IMR-90 (cell line): ENCODE measurements around the gene LRCH3. TPM values are rescaled to one million over a fixed set of nuclear protein-coding genes. Genes with fewer than 3 reads are reported as not detected.

Experiments
- ATAC-seq: fragments of 200-7000 bp; cut with Tn5 transposase; 2 replicates; pipeline ENCODE4 v1.9.1; 2020; ENCODE audit warnings: low read depth, mild to moderate bottlenecking, moderate library complexity
- BruUV-seq: library from RNA; stranded (reverse); fragments of 400-500 nt; replicated peaks from 2 replicates; lab custom pipeline; 2021; lab: Mats Ljungman, UMichigan
- CTCF ChIA-PET: fragments of 300-600 bp; formaldehyde crosslinking; extraction: SDS; loops from one replicate; lab custom pipeline; 2021; ENCODE audit warnings: antibody characterized with exemption; lab: Yijun Ruan, JAX
- POLR2A ChIA-PET: fragments of 300-600 bp; sonication (Branson Sonifier 250); formaldehyde crosslinking; loops from one replicate; lab custom pipeline; 2022; ENCODE audit warnings: antibody characterized with exemption; ENCODE audit not compliant: unreplicated experiment; lab: Charles Lee
- DNase-seq: peaks from one replicate; pipeline ENCODE4 v3.0.0; 2013
- H2AFZ ChIP-seq: replicated peaks from 2 replicates; pipeline ENCODE3; 2013; ENCODE audit warnings: low read length, mild to moderate bottlenecking; ENCODE audit not compliant: poor library complexity
- H2AK5ac ChIP-seq: 2 replicates; pipeline ENCODE4 v1.6.1; 2013; ENCODE audit warnings: low read depth, low read length, inconsistent platforms
- H2AK9ac ChIP-seq: replicated peaks from 2 replicates; pipeline ENCODE3; 2013; ENCODE audit warnings: mild to moderate bottlenecking, low read depth, low read length, moderate library complexity; ENCODE audit not compliant: poor library complexity
- H2BK120ac ChIP-seq: 2 replicates; pipeline ENCODE4 v1.6.1; 2013; ENCODE audit warnings: low read depth, low read length, inconsistent platforms
- H2BK15ac ChIP-seq: 3 replicates; pipeline ENCODE4 v1.6.1; 2013; ENCODE audit warnings: low read depth, low read length, inconsistent platforms
- H2BK20ac ChIP-seq: 2 replicates; pipeline ENCODE4 v1.6.1; 2013; ENCODE audit warnings: low read depth, mild to moderate bottlenecking, inconsistent platforms, low read length, moderate library complexity
- H2BK5ac ChIP-seq: 2 replicates; pipeline ENCODE4 v1.6.1; 2013; ENCODE audit warnings: mild to moderate bottlenecking, low read depth, low read length, inconsistent platforms; ENCODE audit not compliant: poor library complexity, severe bottlenecking
- H3K14ac ChIP-seq: replicated peaks from 2 replicates; pipeline ENCODE4 v1.6.1; 2013; ENCODE audit warnings: low read depth, low read length, inconsistent platforms
- H3K18ac ChIP-seq: 2 replicates; pipeline ENCODE4 v1.6.1; 2013; ENCODE audit warnings: low read depth, low read length, control low read depth
- H3K23ac ChIP-seq: 2 replicates; pipeline ENCODE4 v1.6.1; 2013; ENCODE audit warnings: low read depth, low read length, inconsistent platforms
- H3K27ac ChIP-seq: 2 replicates; pipeline ENCODE4 v1.5.1; 2013; ENCODE audit warnings: mild to moderate bottlenecking, control low read depth, low read length; ENCODE audit not compliant: insufficient read depth
- H3K27me3 ChIP-seq: 2 replicates; pipeline ENCODE4 v1.6.1; 2013; ENCODE audit warnings: low read length; ENCODE audit not compliant: control insufficient read depth, insufficient read depth
- H3K36me3 ChIP-seq: 2 replicates; pipeline ENCODE4 v1.6.1; 2013; ENCODE audit warnings: low read length, mixed read lengths; ENCODE audit not compliant: control insufficient read depth, insufficient read depth
- H3K4ac ChIP-seq: 2 replicates; pipeline ENCODE4 v1.6.1; 2013; ENCODE audit warnings: low read depth, low read length, inconsistent platforms
- H3K4me1 ChIP-seq: 2 replicates; pipeline ENCODE4 v1.6.1; 2013; ENCODE audit warnings: low read length, mixed read lengths; ENCODE audit not compliant: control insufficient read depth, insufficient read depth
- H3K4me2 ChIP-seq: 2 replicates; pipeline ENCODE4 v1.6.1; 2013; ENCODE audit warnings: low read depth, mild to moderate bottlenecking, control low read depth, low read length, moderate library complexity
- H3K4me3 ChIP-seq: 2 replicates; pipeline ENCODE4 v1.5.1; 2013; ENCODE audit warnings: low read depth, mild to moderate bottlenecking, control low read depth, low read length, moderate library complexity; ENCODE audit not compliant: insufficient read depth
- H3K56ac ChIP-seq: 2 replicates; pipeline ENCODE4 v1.6.1; 2013; ENCODE audit warnings: low read length, inconsistent platforms; ENCODE audit not compliant: insufficient read depth; ENCODE audit errors: extremely low read depth
- H3K79me1 ChIP-seq, 2 experiments: 2 replicates each; pipeline ENCODE4 v1.6.1; 2013; ENCODE audit warnings: low read length in 2 of 2, inconsistent platforms in 1 of 2, low read depth in 1 of 2
- H3K9ac ChIP-seq: 2 replicates; pipeline ENCODE4 v1.6.1; 2013; ENCODE audit warnings: low read depth, low read length, control low read depth
- H3K9me1 ChIP-seq: 2 replicates; pipeline ENCODE4 v1.6.1; 2013; ENCODE audit warnings: low read length, inconsistent platforms; ENCODE audit not compliant: insufficient read depth
- H3K9me3 ChIP-seq: 2 replicates; pipeline ENCODE4 v1.6.1; 2013; ENCODE audit warnings: low read length; ENCODE audit not compliant: control insufficient read depth, insufficient read depth
- H4K20me1 ChIP-seq: 2 replicates; pipeline ENCODE4 v1.6.1; 2013; ENCODE audit warnings: low read length, inconsistent platforms; ENCODE audit not compliant: insufficient read depth
- H4K5ac ChIP-seq: 2 replicates; pipeline ENCODE4 v1.6.1; 2013; ENCODE audit warnings: mild to moderate bottlenecking, low read depth, low read length, control low read depth
- H4K8ac ChIP-seq, 2 experiments: 2 replicates each; pipeline ENCODE4 v1.6.1; 2013; ENCODE audit warnings: low read depth in 2 of 2, low read length in 2 of 2, control low read depth in 1 of 2, inconsistent platforms in 1 of 2
- H4K91ac ChIP-seq: 2 replicates; pipeline ENCODE4 v1.6.1; 2013; ENCODE audit warnings: low read depth, low read length, inconsistent platforms; ENCODE audit not compliant: insufficient read depth
- CEBPB ChIP-seq: IDR thresholded peaks from 2 replicates; pipeline ENCODE4 v1.6.1; 2012; ENCODE audit warnings: low read depth, low read length, improper control_type of control experiment
- CHD1 ChIP-seq: IDR thresholded peaks from 2 replicates; pipeline ENCODE4 v1.6.1; 2012; ENCODE audit warnings: low read depth, low read length, improper control_type of control experiment
- CTCF ChIP-seq: conservative IDR thresholded peaks from 2 replicates; pipeline ENCODE4 v1.5.1; 2012; ENCODE audit warnings: mild to moderate bottlenecking, low read depth, low read length, improper control_type of control experiment
- ELK1 ChIP-seq: fragments of 150-350 bp; IDR thresholded peaks from 2 replicates; pipeline ENCODE4 v1.6.1; 2016; ENCODE audit warnings: low read depth, mild to moderate bottlenecking, low read length, moderate library complexity, borderline replicate concordance
- MAFK ChIP-seq: IDR thresholded peaks from 2 replicates; pipeline ENCODE4 v1.6.1; 2012; ENCODE audit warnings: low read depth, low read length, improper control_type of control experiment
- MAZ ChIP-seq: IDR thresholded peaks from 2 replicates; pipeline ENCODE4 v1.6.1; 2012; ENCODE audit warnings: low read depth, mild to moderate bottlenecking, low read length, improper control_type of control experiment, moderate library complexity, borderline replicate concordance
- NFE2L2 ChIP-seq: fragments of 150-350 bp; IDR thresholded peaks from 2 replicates; pipeline ENCODE4 v1.6.1; 2016; ENCODE audit warnings: low read depth, mild to moderate bottlenecking, low read length
- POLR2A ChIP-seq: IDR thresholded peaks from 2 replicates; pipeline ENCODE4 v1.6.1; 2012; ENCODE audit warnings: mild to moderate bottlenecking, low read depth, low read length
- RAD21 ChIP-seq: IDR thresholded peaks from 2 replicates; pipeline ENCODE4 v1.6.1; 2012; ENCODE audit warnings: low read length, improper control_type of control experiment
- RCOR1 ChIP-seq: IDR thresholded peaks from 2 replicates; pipeline ENCODE4 v1.6.1; 2012; ENCODE audit warnings: mild to moderate bottlenecking, low read length, improper control_type of control experiment; ENCODE audit not compliant: insufficient replicate concordance
- RFX5 ChIP-seq: IDR thresholded peaks from 2 replicates; pipeline ENCODE4 v1.8.0; 2012; ENCODE audit warnings: low read depth, mild to moderate bottlenecking, low read length, moderate library complexity
- SMC3 ChIP-seq: fragments of 150-350 bp; IDR thresholded peaks from 2 replicates; pipeline ENCODE4 v1.6.1; 2016; ENCODE audit warnings: low read depth, mild to moderate bottlenecking, antibody characterized with exemption, low read length, moderate library complexity
- USF2 ChIP-seq: fragments of 150-350 bp; IDR thresholded peaks from 2 replicates; pipeline ENCODE4 v1.6.1; 2017; ENCODE audit warnings: mild to moderate bottlenecking, antibody characterized with exemption, low read length, low read depth
- WGBS, 2 experiments: methylation state at CpG; one replicate each; pipeline versions ENCODE4 v1.1.5 to v1.1.7; 2013; ENCODE audit warnings: missing lambda C conversion rate in 2 of 2; ENCODE audit not compliant: insufficient read length in 1 of 2; ENCODE audit errors: extremely low coverage in 2 of 2; 5-methylcytosine and 5-hydroxymethylcytosine counted together
- dilution Hi-C: fragments of 300-500 bp; cut with HindIII; formaldehyde crosslinking; loops from one replicate; pipeline ENCODE4 v1.14.3; 2018; ENCODE audit warnings: low sequenced_read_pairs; ENCODE audit not compliant: unreplicated experiment
- in situ Hi-C: fragments of 300-500 bp; cut with MboI; formaldehyde crosslinking; loops from 3 replicates; pipeline ENCODE4 v1.14.3; 2019; ENCODE audit warnings: low sequenced_read_pairs, inconsistent platforms, mixed read lengths
- intact Hi-C: fragments of 100-400 bp; cut with micrococcal nuclease; formaldehyde crosslinking; loops from 2 replicates; pipeline ENCODE4 v1.10.0; 2022
- polyA plus RNA-seq, 3 experiments: library from polyadenylated mRNA; depleted of rRNA; stranded (reverse); fragments of >200 nt; gene quantifications; 2 replicates each; pipeline ENCODE4 v1.2.3, GENCODE V29; 2012; ENCODE audit warnings: low replicate concordance in 1 of 3
- total RNA-seq: library from RNA; depleted of rRNA; stranded (reverse); fragments of >200 nt; gene quantifications from 2 replicates; pipeline ENCODE4 v1.2.3, GENCODE V29; 2012

The LRCH3 gene
- total and polyA plus RNA-seq, 2 of the 4 experiments (the other 2 are of a cell fraction), result 28.5 to 40.5 TPM

GRCh38 chr3:197782230-197782629, 8.8 kb upstream of the LRCH3 start:
- H3K14ac ChIP-seq, result no peak overlapping the region
- H2BK15ac ChIP-seq, result no peak overlapping the region
- no peak overlapping the region for H4K8ac ChIP-seq
- in situ Hi-C loops, result no loop called here
- ChIA-PET CTCF (interaction anchor here (0.5 kb wide), 1 partner anchor 62 kb away, joined by 6 read pairs; no protein-coding TSS in a partner anchor), POLR2A (no interaction called here)
- no peaks in the 10 kb centered on the region for H3K27me3 ChIP-seq
- dilution Hi-C loops, result no loop called here
- no peak for ATAC-seq
- H2BK20ac ChIP-seq, result no peak overlapping the region
- H4K5ac ChIP-seq, result no peak overlapping the region
- TF ChIP-seq SMC3, result no peak
- TF ChIP-seq POLR2A, result no peak
- TF ChIP-seq USF2, result no peak
- TF ChIP-seq ELK1, result no peak
- no peak for TF ChIP-seq MAFK
- no peak for TF ChIP-seq CTCF
- no peak for TF ChIP-seq MAZ
- TF ChIP-seq CEBPB, result no peak
- TF ChIP-seq NFE2L2, result no peak
- TF ChIP-seq RCOR1, result no peak
- TF ChIP-seq RFX5, result no peak
- TF ChIP-seq CHD1, result no peak
- no peak for TF ChIP-seq RAD21
- 100% methylated on average over 1 of the region's 4 CpGs; no CpG with 5 or more reads in 1 of the 2 experiments for WGBS, 2 experiments
- H3K23ac ChIP-seq, result no peak overlapping the region
- no peak overlapping the region for H3K4ac ChIP-seq
- peaks cover 5% of the 10 kb centered on the region; the same call in 1 of the 2 replicates for H3K9me1 ChIP-seq
- H3K18ac ChIP-seq, result no peak overlapping the region
- BruUV-seq, result TSS peak; percentile 81
- no peak overlapping the region for H3K4me2 ChIP-seq
- no peak overlapping the region for H3K27ac ChIP-seq
- peaks cover 2% of the 10 kb centered on the region; the same call in 1 of the 2 replicates for H3K4me1 ChIP-seq
- no peak overlapping the region for H2BK5ac ChIP-seq
- no peak for DNase-seq
- no peak overlapping the region for H3K9ac ChIP-seq
- intact Hi-C loops, result loop anchor here (5.0 kb wide), 1 partner anchor 55 kb away; no protein-coding TSS in a partner anchor
- no peak overlapping the region for H2AK5ac ChIP-seq
- H2AK9ac ChIP-seq, result no peak overlapping the region
- no peak overlapping the region for H3K56ac ChIP-seq
- H2AFZ ChIP-seq, result no peak overlapping the region
- H4K91ac ChIP-seq, result no peak overlapping the region
- no peak overlapping the region for H3K4me3 ChIP-seq
- H3K9me3 ChIP-seq, result no peaks in the 10 kb centered on the region
- H3K79me1 ChIP-seq, result peaks cover 0 to 17% of the 10 kb centered on the region in 2 experiments; a peak in 3 of 4 replicates
- 0 out of 2 replicates have a peak, but pooled peaks cover 3% of the 10 kb centered on the region for H4K20me1 ChIP-seq
- H3K36me3 ChIP-seq, result peaks cover 26% of the 10 kb centered on the region
- H2BK120ac ChIP-seq, result no peak overlapping the region
